ENCODE measurements around the gene METTL17.

- TF ChIP-seq POLR2A (IDR thresholded peaks at IDR 0.05) (no peak), CTCF (IDR thresholded peaks at IDR 0.05) (no peak)
Observed at GRCh38 chr14:21026988-21027315, 37.2 kb downstream of the METTL17 start.

Data from thyroid gland (tissue), 4 donors.